LNCaP clone FGC (cell line): ENCODE data around the gene TGFB1I1.

Experiments used
- DNase-seq: peaks from one replicate; pipeline ENCODE4 v3.0.0-alpha.2; 2011; ENCODE audit warnings: low read depth
- H3K4me3 ChIP-seq: 2 replicates; pipeline ENCODE4 v1.5.1; 2011; ENCODE audit warnings: mild to moderate bottlenecking, low read depth, low read length, control low read depth
- TF ChIP-seq, protein P1 (sequence below): IDR thresholded peaks from 2 replicates; pipeline ENCODE4 v1.5.1; 2012; ENCODE audit warnings: mild to moderate bottlenecking; ENCODE audit not compliant: control insufficient read depth, insufficient read depth; ENCODE audit errors: extremely low read depth

TGFB1I1 gene

DNA sequence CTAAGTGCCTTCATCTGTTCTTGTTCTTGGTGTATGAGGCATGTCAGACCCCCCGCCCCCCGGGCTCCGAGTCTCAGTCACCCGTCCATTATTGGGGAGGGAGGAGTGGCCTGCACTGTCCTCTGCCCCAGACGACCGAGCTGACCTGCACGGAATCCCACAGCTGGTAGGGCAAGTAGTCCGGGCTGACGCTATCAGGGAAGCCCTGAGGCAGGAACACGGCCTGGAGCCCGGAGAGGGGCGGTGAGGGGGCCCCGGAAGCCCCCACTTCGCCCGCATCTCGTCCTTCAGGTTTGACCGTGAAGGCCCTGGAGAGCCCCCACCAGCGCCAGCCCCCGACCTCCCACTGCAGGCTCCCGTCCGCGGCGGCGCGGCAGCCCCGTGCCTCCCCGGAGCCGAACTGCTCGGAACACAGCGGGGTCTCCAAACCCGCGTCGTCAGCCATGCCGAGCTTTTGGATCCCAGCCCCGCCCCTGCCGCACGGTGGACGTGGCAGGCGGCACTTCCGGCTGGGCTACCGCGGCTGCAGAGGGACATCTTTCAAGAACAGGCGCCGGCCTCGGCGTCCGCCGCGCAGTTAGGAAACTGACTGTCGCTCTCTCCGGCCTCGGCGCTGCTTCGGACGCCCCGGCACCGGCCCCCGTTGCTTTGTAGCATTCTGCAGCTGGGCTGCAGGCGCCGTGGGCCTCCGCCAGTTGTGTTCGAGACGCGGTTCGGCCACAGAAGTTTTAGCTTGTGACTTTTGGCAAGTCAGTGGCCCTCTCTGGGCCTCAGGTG lies 36.2 kb downstream of the TGFB1I1 start, which contains the start of gene RUSF1:
RUSF1 (minus strand) TSS at position 463 of the 777 bp plus-strand sequence; CDS start at position 445, 18 bp downstream.
- DNase-seq = peak; percentile 63
- TF ChIP-seq, protein P1, sequence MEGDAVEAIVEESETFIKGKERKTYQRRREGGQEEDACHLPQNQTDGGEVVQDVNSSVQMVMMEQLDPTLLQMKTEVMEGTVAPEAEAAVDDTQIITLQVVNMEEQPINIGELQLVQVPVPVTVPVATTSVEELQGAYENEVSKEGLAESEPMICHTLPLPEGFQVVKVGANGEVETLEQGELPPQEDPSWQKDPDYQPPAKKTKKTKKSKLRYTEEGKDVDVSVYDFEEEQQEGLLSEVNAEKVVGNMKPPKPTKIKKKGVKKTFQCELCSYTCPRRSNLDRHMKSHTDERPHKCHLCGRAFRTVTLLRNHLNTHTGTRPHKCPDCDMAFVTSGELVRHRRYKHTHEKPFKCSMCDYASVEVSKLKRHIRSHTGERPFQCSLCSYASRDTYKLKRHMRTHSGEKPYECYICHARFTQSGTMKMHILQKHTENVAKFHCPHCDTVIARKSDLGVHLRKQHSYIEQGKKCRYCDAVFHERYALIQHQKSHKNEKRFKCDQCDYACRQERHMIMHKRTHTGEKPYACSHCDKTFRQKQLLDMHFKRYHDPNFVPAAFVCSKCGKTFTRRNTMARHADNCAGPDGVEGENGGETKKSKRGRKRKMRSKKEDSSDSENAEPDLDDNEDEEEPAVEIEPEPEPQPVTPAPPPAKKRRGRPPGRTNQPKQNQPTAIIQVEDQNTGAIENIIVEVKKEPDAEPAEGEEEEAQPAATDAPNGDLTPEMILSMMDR = no peak
- H3K4me3 ChIP-seq = peak within 1 kb of the TSS; percentile 99

DNA sequence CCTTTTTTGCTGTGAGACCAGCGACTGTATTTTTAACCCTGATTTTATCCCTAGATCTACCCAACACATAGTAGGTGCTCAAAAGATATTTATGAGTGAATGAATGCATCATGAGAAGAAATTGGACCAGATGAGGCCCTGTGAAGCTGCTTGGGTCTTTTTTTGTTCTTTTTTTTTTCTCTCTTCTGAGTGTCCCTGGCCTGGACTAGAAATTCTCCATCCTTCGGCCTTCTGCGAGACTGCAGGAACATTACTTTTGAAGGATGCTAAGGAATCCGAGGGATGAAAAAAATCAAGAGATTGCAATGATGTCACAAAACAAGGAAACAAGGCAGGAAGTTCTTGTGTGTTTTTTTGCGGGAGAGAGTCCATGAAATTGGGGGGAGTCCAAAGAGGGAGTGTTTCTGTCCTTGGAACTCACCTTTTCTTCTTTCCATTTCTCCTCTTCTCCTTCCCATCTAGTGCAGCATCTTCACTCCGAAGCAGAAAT lies 36.8 kb downstream of the TGFB1I1 start:
- TF ChIP-seq, protein P1 = no peak
- H3K4me3 ChIP-seq = peak overlapping the region; percentile 99
- DNase-seq = peak; percentile 32

DNA sequence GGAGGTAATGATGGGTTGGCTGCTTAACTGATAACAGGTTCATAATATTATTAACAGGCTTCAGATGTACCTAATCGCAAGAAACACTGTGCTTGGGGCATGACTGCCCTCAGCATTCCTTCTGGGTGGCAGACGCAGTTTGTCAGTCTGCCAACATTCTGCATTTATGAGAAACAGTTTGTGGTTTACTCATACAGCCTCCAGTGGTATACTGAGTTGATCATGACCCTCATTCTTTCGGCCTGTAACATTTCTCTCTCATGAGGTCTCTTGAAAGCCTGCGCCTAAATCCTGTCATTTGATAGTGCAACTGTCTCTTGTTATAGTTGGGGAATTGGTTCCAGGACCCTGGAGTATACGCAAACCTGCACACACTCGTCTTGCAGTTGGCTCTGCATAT lies 41.2 kb downstream of the TGFB1I1 start:
- DNase-seq = no peak
- H3K4me3 ChIP-seq = no peak overlapping the region
- TF ChIP-seq, protein P1 = no peak

DNA sequence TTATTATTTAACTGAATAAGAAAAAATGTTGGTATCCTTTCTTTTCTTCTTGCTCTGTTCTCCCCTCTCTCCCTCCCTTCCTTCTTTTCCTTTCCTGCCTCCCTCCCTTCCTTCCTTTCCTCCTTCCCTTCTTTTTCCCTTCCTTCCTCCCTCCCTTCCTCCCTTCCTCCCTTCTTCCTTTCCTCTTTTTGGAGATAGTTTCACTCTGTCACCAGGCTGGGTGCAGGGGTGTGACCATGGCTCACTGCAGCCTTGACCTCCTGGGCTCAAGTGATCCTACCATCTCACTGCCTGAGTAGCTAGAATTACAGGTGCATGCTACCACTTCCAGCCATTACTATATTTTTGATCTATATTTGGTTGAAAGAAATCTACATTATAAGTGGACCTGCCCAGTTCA lies 41.9 kb downstream of the TGFB1I1 start:
- TF ChIP-seq, protein P1 = no peak
- H3K4me3 ChIP-seq = no peak overlapping the region
- no peak for DNase-seq

DNA sequence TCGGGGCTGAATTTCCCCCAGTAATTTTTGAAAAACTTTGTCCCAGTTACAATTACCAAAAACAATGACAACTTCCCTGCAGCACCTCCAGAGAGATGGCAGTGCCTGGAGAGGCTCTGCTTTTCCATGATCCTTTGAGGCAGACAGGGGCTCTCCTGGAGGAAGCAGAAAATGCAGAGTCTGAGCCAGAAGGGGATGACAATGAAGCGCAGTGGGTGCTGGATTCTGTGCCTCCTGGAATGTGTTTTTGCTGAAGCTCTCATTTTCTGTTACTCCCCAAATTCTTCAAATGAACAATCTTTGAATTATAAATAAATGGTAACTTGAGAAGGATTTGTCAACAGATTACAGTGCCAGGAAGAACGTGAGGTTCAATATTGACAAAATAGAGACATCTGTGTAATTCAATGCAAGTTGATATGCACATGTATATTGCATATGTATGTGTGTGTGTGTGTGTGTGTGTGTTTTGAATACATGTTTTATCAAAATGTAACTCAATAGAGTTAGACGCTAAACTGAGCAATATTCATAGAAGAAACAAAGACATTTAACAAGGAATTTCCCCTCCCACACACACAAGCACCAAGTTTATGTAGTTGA lies 45.9 kb downstream of the TGFB1I1 start:
- no peak overlapping the region for H3K4me3 ChIP-seq
- TF ChIP-seq, protein P1 = no peak
- peak; percentile 2 for DNase-seq

DNA sequence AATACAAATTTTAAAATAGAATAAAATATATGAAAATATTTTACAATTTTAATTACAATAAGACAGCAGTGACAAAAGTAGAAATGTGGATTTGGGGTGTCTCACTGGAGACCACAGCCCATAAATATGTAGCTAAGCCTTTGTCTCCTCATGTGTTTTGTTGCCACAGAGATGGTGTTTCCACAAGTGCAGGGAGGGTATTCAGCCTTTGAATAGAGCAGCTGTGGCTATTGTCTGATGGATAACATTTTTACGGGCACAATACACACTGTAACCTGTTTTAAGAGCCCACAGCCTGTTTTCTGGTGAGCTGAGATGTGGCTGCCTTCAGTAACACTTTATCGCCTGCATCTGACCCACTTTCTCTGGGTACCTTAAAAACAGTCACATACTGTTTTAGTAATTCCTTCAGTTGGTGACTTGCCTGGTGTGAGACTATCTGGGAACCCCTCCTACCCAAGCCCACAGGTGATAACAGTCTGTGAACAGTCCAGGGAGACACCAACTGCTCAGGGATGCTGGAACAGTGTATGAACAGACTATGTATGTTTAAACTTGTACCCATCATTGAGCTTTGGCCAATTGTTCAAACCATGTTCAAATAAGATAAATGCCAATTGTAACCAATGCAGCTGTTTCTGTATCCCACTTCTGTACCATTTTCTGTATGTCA lies 47.9 kb downstream of the TGFB1I1 start:
- no peak for DNase-seq
- TF ChIP-seq, protein P1 = no peak
- no peak overlapping the region for H3K4me3 ChIP-seq
